H1 (cell line): ENCODE data around the gene MAOA. TPM values are rescaled to one million over a fixed set of nuclear protein-coding genes. Genes with fewer than 3 reads are reported as not detected.

Source experiments
- CTCF ChIA-PET: fragments of 300-600 bp; sonication (Branson Sonifier 250); formaldehyde crosslinking; loops from one replicate; lab custom pipeline; 2021; ENCODE audit not compliant: partially characterized antibody; lab: Charles Lee
- POLR2A ChIA-PET: fragments of 300-600 bp; sonication (Branson Sonifier 250); formaldehyde crosslinking; loops from one replicate; lab custom pipeline; 2021; ENCODE audit warnings: inconsistent platforms; ENCODE audit not compliant: partially characterized antibody; lab: Charles Lee
- DNase-seq, 2 experiments: peaks; one replicate each; pipeline versions ENCODE4 v3.0.0 to v3.0.0-alpha.2; 2010 to 2022; ENCODE audit warnings: low spot score in 2 of 2, low read depth in 1 of 2, mixed read lengths in 1 of 2
- FAIRE-seq: peaks from 2 replicates; lab custom pipeline; 2011; peaks lifted over from hg19 to GRCh38; lab: Jason Lieb, UNC
- H2AFZ ChIP-seq: 2 replicates; pipeline ENCODE4 v1.8.1; 2012; ENCODE audit warnings: low read length, inconsistent platforms
- H2AK5ac ChIP-seq: 2 replicates; pipeline ENCODE4 v1.6.1; 2013; ENCODE audit warnings: low read depth, low read length
- H2BK120ac ChIP-seq: replicated peaks from 2 replicates; pipeline ENCODE3; 2013; ENCODE audit warnings: low read depth, low read length, inconsistent platforms
- H2BK12ac ChIP-seq: 2 replicates; pipeline ENCODE4 v1.6.1; 2013; ENCODE audit warnings: low read depth, low read length
- H2BK15ac ChIP-seq: 2 replicates; pipeline ENCODE4 v1.6.1; 2013; ENCODE audit warnings: low read length
- H2BK20ac ChIP-seq: 2 replicates; pipeline ENCODE4 v1.6.1; 2013; ENCODE audit warnings: low read length
- H2BK5ac ChIP-seq: 2 replicates; pipeline ENCODE4 v1.6.1; 2013; ENCODE audit warnings: low read depth, low read length
- H3K14ac ChIP-seq: 2 replicates; pipeline ENCODE4 v1.6.1; 2013; ENCODE audit warnings: inconsistent platforms; ENCODE audit not compliant: insufficient read length
- H3K18ac ChIP-seq: 2 replicates; pipeline ENCODE4 v1.6.1; 2013; ENCODE audit warnings: low read length; ENCODE audit errors: extremely low read depth
- H3K23ac ChIP-seq: 2 replicates; pipeline ENCODE4 v1.6.1; 2013; ENCODE audit warnings: inconsistent platforms; ENCODE audit not compliant: insufficient read length
- H3K23me2 ChIP-seq: 2 replicates; pipeline ENCODE4 v1.6.1; 2013; ENCODE audit warnings: low read depth, low read length
- H3K27ac ChIP-seq: 2 replicates; pipeline ENCODE4 v1.6.1; 2011; ENCODE audit warnings: low read depth, low read length, inconsistent platforms
- H3K27me3 ChIP-seq, 4 experiments: replicated peaks in 1 of 4; 1 replicate in 1 of 4; 2 replicates in 3 of 4; pipeline versions ENCODE4 v1.6.1 to v1.8.1; 2011 to 2013; ENCODE audit warnings: low read length in 3 of 4, mild to moderate bottlenecking in 3 of 4, inconsistent platforms in 2 of 4, mixed read lengths in 2 of 4, moderate library complexity in 1 of 4; ENCODE audit not compliant: control insufficient read depth in 3 of 4, insufficient read depth in 3 of 4; ENCODE audit errors: extremely low read depth in 1 of 4
- H3K36me3 ChIP-seq, 4 experiments: 2 replicates each; pipeline versions ENCODE4 v1.6.1 to v1.8.1; 2011 to 2013; ENCODE audit warnings: mild to moderate bottlenecking in 4 of 4, low read length in 3 of 4, moderate library complexity in 2 of 4, control low read depth in 1 of 4, inconsistent platforms in 1 of 4; ENCODE audit not compliant: insufficient read depth in 4 of 4, control insufficient read depth in 2 of 4
- H3K4ac ChIP-seq: replicated peaks from 2 replicates; pipeline ENCODE3; 2013; ENCODE audit warnings: low read length, low read depth, mixed read lengths, inconsistent platforms; ENCODE audit not compliant: insufficient read length
- H3K4me1 ChIP-seq, 4 experiments: replicated peaks in 1 of 4; 1 replicate in 1 of 4; 2 replicates in 3 of 4; pipeline versions ENCODE4 v1.6.1 to v1.8.1; 2011 to 2013; ENCODE audit warnings: low read length in 3 of 4, inconsistent platforms in 2 of 4, mixed read lengths in 1 of 4; ENCODE audit not compliant: insufficient read depth in 4 of 4, control insufficient read depth in 3 of 4
- H3K4me2 ChIP-seq, 2 experiments: 2 replicates each; pipeline versions ENCODE4 v1.6.1 to v1.8.1; 2011 to 2013; ENCODE audit warnings: low read depth in 2 of 2, low read length in 2 of 2, control low read depth in 1 of 2, inconsistent platforms in 1 of 2, mild to moderate bottlenecking in 1 of 2; ENCODE audit not compliant: insufficient read depth in 1 of 2
- H3K4me3 ChIP-seq, 4 experiments: fragments of 200-600, 300-600 bp in 1 of 4; sonication (generic), shearing (Covaris generic), sonication (Bioruptor Twin) in 1 of 4; 2 replicates each; pipeline versions ENCODE4 v1.5.1 to v1.8.1; 2011 to 2016; ENCODE audit warnings: low read length in 4 of 4, low read depth in 3 of 4, control low read depth in 2 of 4, inconsistent platforms in 2 of 4, mild to moderate bottlenecking in 2 of 4, mixed read lengths in 1 of 4, moderate library complexity in 1 of 4; ENCODE audit not compliant: insufficient read depth in 2 of 4; ENCODE audit errors: extremely low read depth in 1 of 4
- H3K56ac ChIP-seq: replicated peaks from 2 replicates; pipeline ENCODE3; 2013; ENCODE audit warnings: low read depth, mild to moderate bottlenecking, mixed read lengths, low read length, inconsistent platforms; ENCODE audit not compliant: insufficient read length
- H3K79me1 ChIP-seq: 2 replicates; pipeline ENCODE4 v1.6.1; 2013; ENCODE audit warnings: low read depth, low read length, control low read depth
- H3K79me2 ChIP-seq, 2 experiments: 2 replicates each; pipeline versions ENCODE4 v1.6.1 to v1.8.1; 2012 to 2013; ENCODE audit warnings: low read length in 2 of 2, mild to moderate bottlenecking in 2 of 2, inconsistent platforms in 1 of 2; ENCODE audit not compliant: insufficient read depth in 2 of 2, control insufficient read depth in 1 of 2
- H3K9ac ChIP-seq, 4 experiments: replicated peaks in 1 of 4; 1 replicate in 1 of 4; 2 replicates in 3 of 4; pipeline versions ENCODE4 v1.6.1 to v1.8.1; 2011 to 2013; ENCODE audit warnings: low read depth in 3 of 4, low read length in 3 of 4, control low read depth in 2 of 4, mild to moderate bottlenecking in 2 of 4, moderate library complexity in 2 of 4, inconsistent platforms in 1 of 4; ENCODE audit errors: extremely low read depth in 1 of 4
- H3K9me3 ChIP-seq, 2 experiments: 2 replicates each; pipeline versions ENCODE4 v1.6.1 to v1.8.1; 2012 to 2013; ENCODE audit warnings: mild to moderate bottlenecking in 2 of 2, moderate library complexity in 2 of 2, control low read depth in 1 of 2, inconsistent platforms in 1 of 2, low read depth in 1 of 2, low read length in 1 of 2, mixed read lengths in 1 of 2; ENCODE audit not compliant: insufficient read depth in 2 of 2
- H4K20me1 ChIP-seq, 2 experiments: replicated peaks in 1 of 2; 2 replicates each; pipeline versions ENCODE3 to v1.8.1; 2011 to 2013; ENCODE audit warnings: inconsistent platforms in 2 of 2, low read length in 2 of 2, mild to moderate bottlenecking in 1 of 2; ENCODE audit not compliant: insufficient read depth in 2 of 2, control insufficient read depth in 1 of 2
- H4K5ac ChIP-seq: 2 replicates; pipeline ENCODE4 v1.6.1; 2013; ENCODE audit warnings: low read length, low read depth, mixed read lengths, inconsistent platforms; ENCODE audit not compliant: insufficient read length
- H4K8ac ChIP-seq: 2 replicates; pipeline ENCODE4 v1.8.0; 2013; ENCODE audit warnings: mild to moderate bottlenecking, moderate library complexity, low read length, inconsistent platforms; ENCODE audit not compliant: insufficient read depth; ENCODE audit errors: extremely low read depth
- H4K91ac ChIP-seq: replicated peaks from 2 replicates; pipeline ENCODE3; 2013; ENCODE audit warnings: low read length, mixed read lengths, inconsistent platforms; ENCODE audit not compliant: insufficient read length
- ASH2L ChIP-seq: fragments of 200-600, 300-600 bp; sonication (generic); IDR thresholded peaks from one replicate; pipeline ENCODE4 v1.7.1; 2017; ENCODE audit warnings: low read length
- BRCA1 ChIP-seq: IDR thresholded peaks from 2 replicates; pipeline ENCODE4 v1.6.1; 2012; ENCODE audit warnings: low read depth, low read length, improper control_type of control experiment
- CHD2 ChIP-seq: IDR thresholded peaks from 2 replicates; pipeline ENCODE4 v1.6.1; 2012; ENCODE audit warnings: low read length, improper control_type of control experiment
- CREB1 ChIP-seq: IDR thresholded peaks from 2 replicates; pipeline ENCODE4 v1.6.1; 2012; ENCODE audit warnings: inconsistent platforms
- CTBP2 ChIP-seq: IDR thresholded peaks from 2 replicates; pipeline ENCODE4 v1.7.0; 2011; ENCODE audit warnings: borderline replicate concordance, mild to moderate bottlenecking, moderate library complexity, mixed read lengths, low read length; ENCODE audit not compliant: insufficient read depth, insufficient read length
- E2F6 ChIP-seq: IDR thresholded peaks from 2 replicates; pipeline ENCODE4 v1.6.1; 2012; ENCODE audit warnings: inconsistent platforms
- EGR1 ChIP-seq: IDR thresholded peaks from 2 replicates; pipeline ENCODE4 v1.6.1; 2011; ENCODE audit warnings: low read depth, low read length, borderline replicate concordance
- KDM4A ChIP-seq: IDR thresholded peaks from one replicate; pipeline ENCODE4 v1.7.1; 2012; ENCODE audit warnings: low read depth, mild to moderate bottlenecking, moderate library complexity, low read length, inconsistent platforms; ENCODE audit not compliant: severe bottlenecking
- PHF8 ChIP-seq: fragments of 200-600 bp; sonication (generic); conservative IDR thresholded peaks from 2 replicates; pipeline ENCODE4 v1.7.1; 2012; ENCODE audit warnings: low read depth, mild to moderate bottlenecking, inconsistent platforms, low read length, moderate library complexity
- POU5F1 ChIP-seq: IDR thresholded peaks from 2 replicates; pipeline ENCODE4 v1.6.1; 2011; ENCODE audit warnings: low read depth, mild to moderate bottlenecking, low read length, moderate library complexity
- SIRT6 ChIP-seq: IDR thresholded peaks from one replicate; pipeline ENCODE4 v1.7.1; 2012; ENCODE audit warnings: low read length, inconsistent platforms
- SP4 ChIP-seq: IDR thresholded peaks from 2 replicates; pipeline ENCODE4 v1.6.1; 2012; ENCODE audit warnings: low read length, inconsistent platforms
- TAF7 ChIP-seq: optimal IDR thresholded peaks from 2 replicates; pipeline ENCODE3; 2011; ENCODE audit warnings: low read depth, mild to moderate bottlenecking, inconsistent platforms, low read length, moderate library complexity, borderline replicate concordance
- TBP ChIP-seq: IDR thresholded peaks from 2 replicates; pipeline ENCODE4 v1.6.1; 2011; ENCODE audit warnings: low read depth, low read length, improper control_type of control experiment
- TCF12 ChIP-seq: IDR thresholded peaks from 2 replicates; pipeline ENCODE4 v1.6.1; 2011; ENCODE audit warnings: low read depth, mild to moderate bottlenecking, low read length
- YY1 ChIP-seq: IDR thresholded peaks from 2 replicates; pipeline ENCODE4 v1.6.1; 2011; ENCODE audit warnings: low read depth, mild to moderate bottlenecking, low read length
- WGBS, 2 experiments: shearing (Covaris generic) in 1 of 2; methylation state at CpG; one replicate each; pipeline versions ENCODE4 v1.1.6 to v1.1.7; 2013 to 2015; ENCODE audit warnings: low lambda C conversion rate in 2 of 2, mixed read lengths in 2 of 2, inconsistent platforms in 1 of 2, low coverage in 1 of 2, missing lambda C conversion rate in 1 of 2; ENCODE audit not compliant: insufficient replicate concordance in 2 of 2, insufficient coverage in 1 of 2, insufficient read length in 1 of 2; ENCODE audit errors: extremely low coverage in 1 of 2, missing lambda C conversion rate in 1 of 2; 5-methylcytosine and 5-hydroxymethylcytosine counted together
- polyA plus RNA-seq, 7 experiments: library from polyadenylated mRNA; depleted of rRNA in 3 of 7; stranded (reverse) in 5 of 7; unstranded in 2 of 7; fragments of >200 nt in 5 of 7; fragments of 200-250 nt in 2 of 7; gene quantifications; 1 replicate in 5 of 7; 2 replicates in 1 of 7; 4 replicates in 1 of 7; pipeline versions ENCODE4 v1.2.1 to v1.2.3, GENCODE V29; 2011 to 2013; ENCODE audit warnings: missing spikeins in 2 of 7, mixed read lengths in 2 of 7
- total RNA-seq: library from RNA; stranded (reverse); fragmentation: NEBNext Ultra II Directional; extraction: Animal tissue kit (Norgen Biotek cat#: 25700); gene quantifications from 2 replicates; pipeline ENCODE4 v1.2.1, GENCODE V29; 2021

MAOA gene
- total and polyA plus RNA-seq, 2 of the 8 experiments (the other 6 are each of a cell fraction or from before 2014, with no cell fraction given), result 2.6 to 8.2 TPM

- Histone ChIP-seq H3K79me1 (no peaks in the 10 kb centered on the region), H2BK120ac (no peak overlapping the region), H3K9me3 (no peaks in the 10 kb centered on the region), H3K56ac (no peak overlapping the region), H3K18ac (no peak overlapping the region), H4K5ac (no peak overlapping the region), H3K4ac (no peak overlapping the region), H3K27ac (no peak overlapping the region), H3K79me2 (no peaks in the 10 kb centered on the region), H4K8ac (no peak overlapping the region), H4K20me1 (no peaks in the 10 kb centered on the region), H2BK20ac (no peak overlapping the region), H3K4me1 (no peaks in the 10 kb centered on the region), H2AK5ac (no peak overlapping the region), H3K14ac (no peak overlapping the region), H2BK15ac (no peak overlapping the region), H3K36me3 (no peaks in the 10 kb centered on the region), H3K23me2 (no peaks in the 10 kb centered on the region), H3K27me3 (no peaks in the 10 kb centered on the region), H3K4me3 (no peak overlapping the region), H3K23ac (no peak overlapping the region), H2BK12ac (no peak overlapping the region), H2BK5ac (no peak overlapping the region), H2AFZ (no peak overlapping the region), H3K4me2 (no peak overlapping the region), H4K91ac (no peak overlapping the region), H3K9ac (no peak overlapping the region)
- no peak for DNase-seq
- WGBS, 2 experiments, result 90% methylated on average over 2 of the region's 2 CpGs; no CpG with 5 or more reads in 1 of the 2 experiments
- FAIRE-seq, result no peak
- POLR2A ChIA-PET, result no interaction called here
- CTCF ChIA-PET, result no interaction called here
- TF ChIP-seq ASH2L, result no peak
- TF ChIP-seq CHD2, result no peak
- no peak for TF ChIP-seq EGR1
- TF ChIP-seq YY1, result no peak
- TF ChIP-seq PHF8, result no peak
- no peak for TF ChIP-seq TAF7
- no peak for TF ChIP-seq CREB1
- no peak for TF ChIP-seq SP4
- no peak for TF ChIP-seq TBP
- TF ChIP-seq POU5F1, result no peak
- TF ChIP-seq CTBP2, result no peak
- no peak for TF ChIP-seq TCF12
- TF ChIP-seq BRCA1, result no peak
- no peak for TF ChIP-seq SIRT6
- no peak for TF ChIP-seq KDM4A
- no peak for TF ChIP-seq E2F6
These were observed 46.6 kb downstream of the MAOA start for GRCh38 chrX:43702660-43703059.
